ENCODE data around the gene NEU2.

GRCh38 chr2:233055362-233055761 lies 22.9 kb downstream of the NEU2 start:
- TF ChIP-seq, protein P1, sequence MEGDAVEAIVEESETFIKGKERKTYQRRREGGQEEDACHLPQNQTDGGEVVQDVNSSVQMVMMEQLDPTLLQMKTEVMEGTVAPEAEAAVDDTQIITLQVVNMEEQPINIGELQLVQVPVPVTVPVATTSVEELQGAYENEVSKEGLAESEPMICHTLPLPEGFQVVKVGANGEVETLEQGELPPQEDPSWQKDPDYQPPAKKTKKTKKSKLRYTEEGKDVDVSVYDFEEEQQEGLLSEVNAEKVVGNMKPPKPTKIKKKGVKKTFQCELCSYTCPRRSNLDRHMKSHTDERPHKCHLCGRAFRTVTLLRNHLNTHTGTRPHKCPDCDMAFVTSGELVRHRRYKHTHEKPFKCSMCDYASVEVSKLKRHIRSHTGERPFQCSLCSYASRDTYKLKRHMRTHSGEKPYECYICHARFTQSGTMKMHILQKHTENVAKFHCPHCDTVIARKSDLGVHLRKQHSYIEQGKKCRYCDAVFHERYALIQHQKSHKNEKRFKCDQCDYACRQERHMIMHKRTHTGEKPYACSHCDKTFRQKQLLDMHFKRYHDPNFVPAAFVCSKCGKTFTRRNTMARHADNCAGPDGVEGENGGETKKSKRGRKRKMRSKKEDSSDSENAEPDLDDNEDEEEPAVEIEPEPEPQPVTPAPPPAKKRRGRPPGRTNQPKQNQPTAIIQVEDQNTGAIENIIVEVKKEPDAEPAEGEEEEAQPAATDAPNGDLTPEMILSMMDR (IDR thresholded peaks at IDR 0.05; ENCODE audit: low read depth, low read length, missing input control): no peak
- TF ChIP-seq YY1 (IDR thresholded peaks at IDR 0.05): no peak
- TF ChIP-seq TAF1 (conservative IDR thresholded peaks at IDR 0.05): no peak
- no peak for TF ChIP-seq FOXA2 (IDR thresholded peaks at IDR 0.05)
- no peak for TF ChIP-seq RXRA (IDR thresholded peaks at IDR 0.05)
- no peak for TF ChIP-seq FOXA1 (IDR thresholded peaks at IDR 0.05)
- TF ChIP-seq, protein P2, sequence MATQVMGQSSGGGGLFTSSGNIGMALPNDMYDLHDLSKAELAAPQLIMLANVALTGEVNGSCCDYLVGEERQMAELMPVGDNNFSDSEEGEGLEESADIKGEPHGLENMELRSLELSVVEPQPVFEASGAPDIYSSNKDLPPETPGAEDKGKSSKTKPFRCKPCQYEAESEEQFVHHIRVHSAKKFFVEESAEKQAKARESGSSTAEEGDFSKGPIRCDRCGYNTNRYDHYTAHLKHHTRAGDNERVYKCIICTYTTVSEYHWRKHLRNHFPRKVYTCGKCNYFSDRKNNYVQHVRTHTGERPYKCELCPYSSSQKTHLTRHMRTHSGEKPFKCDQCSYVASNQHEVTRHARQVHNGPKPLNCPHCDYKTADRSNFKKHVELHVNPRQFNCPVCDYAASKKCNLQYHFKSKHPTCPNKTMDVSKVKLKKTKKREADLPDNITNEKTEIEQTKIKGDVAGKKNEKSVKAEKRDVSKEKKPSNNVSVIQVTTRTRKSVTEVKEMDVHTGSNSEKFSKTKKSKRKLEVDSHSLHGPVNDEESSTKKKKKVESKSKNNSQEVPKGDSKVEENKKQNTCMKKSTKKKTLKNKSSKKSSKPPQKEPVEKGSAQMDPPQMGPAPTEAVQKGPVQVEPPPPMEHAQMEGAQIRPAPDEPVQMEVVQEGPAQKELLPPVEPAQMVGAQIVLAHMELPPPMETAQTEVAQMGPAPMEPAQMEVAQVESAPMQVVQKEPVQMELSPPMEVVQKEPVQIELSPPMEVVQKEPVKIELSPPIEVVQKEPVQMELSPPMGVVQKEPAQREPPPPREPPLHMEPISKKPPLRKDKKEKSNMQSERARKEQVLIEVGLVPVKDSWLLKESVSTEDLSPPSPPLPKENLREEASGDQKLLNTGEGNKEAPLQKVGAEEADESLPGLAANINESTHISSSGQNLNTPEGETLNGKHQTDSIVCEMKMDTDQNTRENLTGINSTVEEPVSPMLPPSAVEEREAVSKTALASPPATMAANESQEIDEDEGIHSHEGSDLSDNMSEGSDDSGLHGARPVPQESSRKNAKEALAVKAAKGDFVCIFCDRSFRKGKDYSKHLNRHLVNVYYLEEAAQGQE (IDR thresholded peaks at IDR 0.05): no peak
- TF ChIP-seq MAX (IDR thresholded peaks at IDR 0.05): no peak
- TF ChIP-seq ZBTB33 (IDR thresholded peaks at IDR 0.05): no peak
- TF ChIP-seq, protein P3, sequence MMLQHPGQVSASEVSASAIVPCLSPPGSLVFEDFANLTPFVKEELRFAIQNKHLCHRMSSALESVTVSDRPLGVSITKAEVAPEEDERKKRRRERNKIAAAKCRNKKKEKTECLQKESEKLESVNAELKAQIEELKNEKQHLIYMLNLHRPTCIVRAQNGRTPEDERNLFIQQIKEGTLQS (IDR thresholded peaks at IDR 0.05): no peak
- TF ChIP-seq RAD21 (IDR thresholded peaks at IDR 0.05): no peak
- no peak for TF ChIP-seq EGR1 (IDR thresholded peaks at IDR 0.05; ENCODE audit: low read depth in 2 of 2)
- no peak for TF ChIP-seq NR2F2 (IDR thresholded peaks at IDR 0.05)
